Measurements from ENCODE around the gene NHP2. TPM values are rescaled to one million over a fixed set of nuclear protein-coding genes. Genes with fewer than 3 reads are reported as not detected.

The NHP2 gene
- total RNA-seq, 1 experiment from 2014 or later: 307 TPM

Other genes starting within 250 kb of the NHP2 start
- not detected in 2 replicates for gene PROP1, start 157.6 kb downstream of the NHP2 start, total RNA-seq (2014; rRNA removed; shearing (Covaris generic))
- 0.27 and 0.38 TPM in 2 replicates for gene N4BP3, start 40.4 kb downstream of the NHP2 start, total RNA-seq (2014; rRNA removed; shearing (Covaris generic))
- gene RMND5B, start 22.9 kb downstream of the NHP2 start, total RNA-seq (2014; rRNA removed; shearing (Covaris generic)): 24.1 and 25.2 TPM in 2 replicates
- gene GMCL2, start 33.5 kb upstream of the NHP2 start, total RNA-seq (2014; rRNA removed; shearing (Covaris generic)): not detected in 2 replicates
- 110 and 135 TPM in 2 replicates for gene HNRNPAB, start 50.6 kb upstream of the NHP2 start, total RNA-seq (2014; rRNA removed; shearing (Covaris generic))
- gene PHYKPL, start 78.9 kb upstream of the NHP2 start, total RNA-seq (2014; rRNA removed; shearing (Covaris generic)): 41.7 and 53.7 TPM in 2 replicates

All from NCI-H460 (cell line).